H1 (cell line): ENCODE data around the gene CLDN6. TPM values are rescaled to one million over a fixed set of nuclear protein-coding genes. Genes with fewer than 3 reads are reported as not detected.

ENCODE experiments used
- CTCF ChIA-PET: fragments of 300-600 bp; sonication (Branson Sonifier 250); formaldehyde crosslinking; loops from one replicate; lab custom pipeline; 2021; ENCODE audit not compliant: partially characterized antibody; lab: Charles Lee
- POLR2A ChIA-PET: fragments of 300-600 bp; sonication (Branson Sonifier 250); formaldehyde crosslinking; loops from one replicate; lab custom pipeline; 2021; ENCODE audit warnings: inconsistent platforms; ENCODE audit not compliant: partially characterized antibody; lab: Charles Lee
- DNase-seq, 2 experiments: peaks; one replicate each; pipeline versions ENCODE4 v3.0.0 to v3.0.0-alpha.2; 2010 to 2022; ENCODE audit warnings: low spot score in 2 of 2, low read depth in 1 of 2, mixed read lengths in 1 of 2
- FAIRE-seq: peaks from 2 replicates; lab custom pipeline; 2011; peaks lifted over from hg19 to GRCh38; lab: Jason Lieb, UNC
- H2AFZ ChIP-seq: 2 replicates; pipeline ENCODE4 v1.8.1; 2012; ENCODE audit warnings: low read length, inconsistent platforms
- H2AK5ac ChIP-seq: 2 replicates; pipeline ENCODE4 v1.6.1; 2013; ENCODE audit warnings: low read depth, low read length
- H2BK120ac ChIP-seq: replicated peaks from 2 replicates; pipeline ENCODE3; 2013; ENCODE audit warnings: low read depth, low read length, inconsistent platforms
- H2BK12ac ChIP-seq: 2 replicates; pipeline ENCODE4 v1.6.1; 2013; ENCODE audit warnings: low read depth, low read length
- H2BK15ac ChIP-seq: 2 replicates; pipeline ENCODE4 v1.6.1; 2013; ENCODE audit warnings: low read length
- H2BK20ac ChIP-seq: 2 replicates; pipeline ENCODE4 v1.6.1; 2013; ENCODE audit warnings: low read length
- H2BK5ac ChIP-seq: 2 replicates; pipeline ENCODE4 v1.6.1; 2013; ENCODE audit warnings: low read depth, low read length
- H3K14ac ChIP-seq: 2 replicates; pipeline ENCODE4 v1.6.1; 2013; ENCODE audit warnings: inconsistent platforms; ENCODE audit not compliant: insufficient read length
- H3K18ac ChIP-seq: 2 replicates; pipeline ENCODE4 v1.6.1; 2013; ENCODE audit warnings: low read length; ENCODE audit errors: extremely low read depth
- H3K23ac ChIP-seq: 2 replicates; pipeline ENCODE4 v1.6.1; 2013; ENCODE audit warnings: inconsistent platforms; ENCODE audit not compliant: insufficient read length
- H3K23me2 ChIP-seq: 2 replicates; pipeline ENCODE4 v1.6.1; 2013; ENCODE audit warnings: low read depth, low read length
- H3K27ac ChIP-seq: 2 replicates; pipeline ENCODE4 v1.6.1; 2011; ENCODE audit warnings: low read depth, low read length, inconsistent platforms
- H3K27me3 ChIP-seq, 4 experiments: replicated peaks in 1 of 4; 1 replicate in 1 of 4; 2 replicates in 3 of 4; pipeline versions ENCODE4 v1.6.1 to v1.8.1; 2011 to 2013; ENCODE audit warnings: low read length in 3 of 4, mild to moderate bottlenecking in 3 of 4, inconsistent platforms in 2 of 4, mixed read lengths in 2 of 4, moderate library complexity in 1 of 4; ENCODE audit not compliant: control insufficient read depth in 3 of 4, insufficient read depth in 3 of 4; ENCODE audit errors: extremely low read depth in 1 of 4
- H3K36me3 ChIP-seq, 4 experiments: 2 replicates each; pipeline versions ENCODE4 v1.6.1 to v1.8.1; 2011 to 2013; ENCODE audit warnings: mild to moderate bottlenecking in 4 of 4, low read length in 3 of 4, moderate library complexity in 2 of 4, control low read depth in 1 of 4, inconsistent platforms in 1 of 4; ENCODE audit not compliant: insufficient read depth in 4 of 4, control insufficient read depth in 2 of 4
- H3K4ac ChIP-seq: replicated peaks from 2 replicates; pipeline ENCODE3; 2013; ENCODE audit warnings: low read length, low read depth, mixed read lengths, inconsistent platforms; ENCODE audit not compliant: insufficient read length
- H3K4me1 ChIP-seq, 4 experiments: replicated peaks in 1 of 4; 1 replicate in 1 of 4; 2 replicates in 3 of 4; pipeline versions ENCODE4 v1.6.1 to v1.8.1; 2011 to 2013; ENCODE audit warnings: low read length in 3 of 4, inconsistent platforms in 2 of 4, mixed read lengths in 1 of 4; ENCODE audit not compliant: insufficient read depth in 4 of 4, control insufficient read depth in 3 of 4
- H3K4me2 ChIP-seq, 2 experiments: 2 replicates each; pipeline versions ENCODE4 v1.6.1 to v1.8.1; 2011 to 2013; ENCODE audit warnings: low read depth in 2 of 2, low read length in 2 of 2, control low read depth in 1 of 2, inconsistent platforms in 1 of 2, mild to moderate bottlenecking in 1 of 2; ENCODE audit not compliant: insufficient read depth in 1 of 2
- H3K4me3 ChIP-seq, 4 experiments: fragments of 200-600, 300-600 bp in 1 of 4; sonication (generic), shearing (Covaris generic), sonication (Bioruptor Twin) in 1 of 4; 2 replicates each; pipeline versions ENCODE4 v1.5.1 to v1.8.1; 2011 to 2016; ENCODE audit warnings: low read length in 4 of 4, low read depth in 3 of 4, control low read depth in 2 of 4, inconsistent platforms in 2 of 4, mild to moderate bottlenecking in 2 of 4, mixed read lengths in 1 of 4, moderate library complexity in 1 of 4; ENCODE audit not compliant: insufficient read depth in 2 of 4; ENCODE audit errors: extremely low read depth in 1 of 4
- H3K56ac ChIP-seq: replicated peaks from 2 replicates; pipeline ENCODE3; 2013; ENCODE audit warnings: low read depth, mild to moderate bottlenecking, mixed read lengths, low read length, inconsistent platforms; ENCODE audit not compliant: insufficient read length
- H3K79me1 ChIP-seq: 2 replicates; pipeline ENCODE4 v1.6.1; 2013; ENCODE audit warnings: low read depth, low read length, control low read depth
- H3K79me2 ChIP-seq, 2 experiments: 2 replicates each; pipeline versions ENCODE4 v1.6.1 to v1.8.1; 2012 to 2013; ENCODE audit warnings: low read length in 2 of 2, mild to moderate bottlenecking in 2 of 2, inconsistent platforms in 1 of 2; ENCODE audit not compliant: insufficient read depth in 2 of 2, control insufficient read depth in 1 of 2
- H3K9ac ChIP-seq, 4 experiments: replicated peaks in 1 of 4; 1 replicate in 1 of 4; 2 replicates in 3 of 4; pipeline versions ENCODE4 v1.6.1 to v1.8.1; 2011 to 2013; ENCODE audit warnings: low read depth in 3 of 4, low read length in 3 of 4, control low read depth in 2 of 4, mild to moderate bottlenecking in 2 of 4, moderate library complexity in 2 of 4, inconsistent platforms in 1 of 4; ENCODE audit errors: extremely low read depth in 1 of 4
- H3K9me3 ChIP-seq, 2 experiments: 2 replicates each; pipeline versions ENCODE4 v1.6.1 to v1.8.1; 2012 to 2013; ENCODE audit warnings: mild to moderate bottlenecking in 2 of 2, moderate library complexity in 2 of 2, control low read depth in 1 of 2, inconsistent platforms in 1 of 2, low read depth in 1 of 2, low read length in 1 of 2, mixed read lengths in 1 of 2; ENCODE audit not compliant: insufficient read depth in 2 of 2
- H4K20me1 ChIP-seq, 2 experiments: replicated peaks in 1 of 2; 2 replicates each; pipeline versions ENCODE3 to v1.8.1; 2011 to 2013; ENCODE audit warnings: inconsistent platforms in 2 of 2, low read length in 2 of 2, mild to moderate bottlenecking in 1 of 2; ENCODE audit not compliant: insufficient read depth in 2 of 2, control insufficient read depth in 1 of 2
- H4K5ac ChIP-seq: 2 replicates; pipeline ENCODE4 v1.6.1; 2013; ENCODE audit warnings: low read length, low read depth, mixed read lengths, inconsistent platforms; ENCODE audit not compliant: insufficient read length
- H4K8ac ChIP-seq: 2 replicates; pipeline ENCODE4 v1.8.0; 2013; ENCODE audit warnings: mild to moderate bottlenecking, moderate library complexity, low read length, inconsistent platforms; ENCODE audit not compliant: insufficient read depth; ENCODE audit errors: extremely low read depth
- H4K91ac ChIP-seq: replicated peaks from 2 replicates; pipeline ENCODE3; 2013; ENCODE audit warnings: low read length, mixed read lengths, inconsistent platforms; ENCODE audit not compliant: insufficient read length
- CBX8 ChIP-seq: fragments of 300-800, 300-1000 bp; sonication (generic); IDR thresholded peaks from 2 replicates; pipeline ENCODE4 v1.7.1; 2016; ENCODE audit warnings: low read depth, low read length, borderline replicate concordance
- EZH2 ChIP-seq: fragments of 200-600 bp; sonication (generic); IDR thresholded peaks from 2 replicates; pipeline ENCODE4 v1.7.1; 2012; ENCODE audit warnings: low read depth, mild to moderate bottlenecking, moderate library complexity, low read length, inconsistent platforms; ENCODE audit not compliant: severe bottlenecking
- KDM5A ChIP-seq: fragments of 200-600 bp; IDR thresholded peaks from 2 replicates; pipeline ENCODE4 v1.7.1; 2012; ENCODE audit warnings: mild to moderate bottlenecking, low read length, inconsistent platforms, mixed read lengths
- WGBS, 2 experiments: shearing (Covaris generic) in 1 of 2; methylation state at CpG; one replicate each; pipeline versions ENCODE4 v1.1.6 to v1.1.7; 2013 to 2015; ENCODE audit warnings: low lambda C conversion rate in 2 of 2, mixed read lengths in 2 of 2, inconsistent platforms in 1 of 2, low coverage in 1 of 2, missing lambda C conversion rate in 1 of 2; ENCODE audit not compliant: insufficient replicate concordance in 2 of 2, insufficient coverage in 1 of 2, insufficient read length in 1 of 2; ENCODE audit errors: extremely low coverage in 1 of 2, missing lambda C conversion rate in 1 of 2; 5-methylcytosine and 5-hydroxymethylcytosine counted together
- polyA plus RNA-seq, 7 experiments: library from polyadenylated mRNA; depleted of rRNA in 3 of 7; stranded (reverse) in 5 of 7; unstranded in 2 of 7; fragments of >200 nt in 5 of 7; fragments of 200-250 nt in 2 of 7; gene quantifications; 1 replicate in 5 of 7; 2 replicates in 1 of 7; 4 replicates in 1 of 7; pipeline versions ENCODE4 v1.2.1 to v1.2.3, GENCODE V29; 2011 to 2013; ENCODE audit warnings: missing spikeins in 2 of 7, mixed read lengths in 2 of 7
- total RNA-seq: library from RNA; stranded (reverse); fragmentation: NEBNext Ultra II Directional; extraction: Animal tissue kit (Norgen Biotek cat#: 25700); gene quantifications from 2 replicates; pipeline ENCODE4 v1.2.1, GENCODE V29; 2021

The CLDN6 gene
- total and polyA plus RNA-seq, 2 of the 8 experiments (the other 6 are each of a cell fraction or from before 2014, with no cell fraction given) = 747 to 1,115 TPM

DNA sequence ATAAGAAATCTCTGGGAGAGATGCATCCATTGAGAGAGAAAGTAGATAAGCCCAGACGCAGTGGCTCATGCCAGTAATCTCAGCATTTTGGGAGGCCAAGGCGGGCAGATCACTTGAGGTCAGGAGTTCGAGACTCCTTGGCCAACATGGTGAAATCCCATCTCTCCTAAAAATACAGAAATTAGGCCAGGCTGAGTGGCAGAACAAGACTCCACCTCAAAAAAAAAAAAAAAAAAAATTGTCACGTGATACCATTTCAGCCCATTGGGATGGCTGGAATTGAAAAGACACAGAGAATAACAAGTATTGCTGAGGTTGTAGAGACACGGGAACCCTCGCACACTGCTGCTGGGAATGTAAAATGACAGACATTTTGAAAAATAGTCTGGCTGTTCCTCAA, 44.6 kb upstream of the CLDN6 start:
- H3K79me2 ChIP-seq = no peaks in the 10 kb centered on the region
- POLR2A ChIA-PET = interaction anchor here (1.0 to 12.7 kb wide), 6 partner anchors 12 to 43 kb away, joined by 3 to 140 read pairs (median 8); partner anchors contain the start of genes CLDN6, TNFRSF12A and ZSCAN10
- H3K23me2 ChIP-seq = peaks cover 6% of the 10 kb centered on the region; the same call in 1 of the 2 replicates
- FAIRE-seq = no peak
- H3K27ac ChIP-seq = no peak overlapping the region
- H3K14ac ChIP-seq = no peak overlapping the region
- no peak overlapping the region for H2BK5ac ChIP-seq
- H2BK20ac ChIP-seq = no peak overlapping the region
- no peak overlapping the region for H4K5ac ChIP-seq
- no peak overlapping the region for H2BK120ac ChIP-seq
- DNase-seq = no peak
- no peak overlapping the region for H4K8ac ChIP-seq
- no peak overlapping the region for H2BK12ac ChIP-seq
- CTCF ChIA-PET = interaction anchor here (0.6 to 8.3 kb wide), 6 partner anchors 11 to 801 kb away, joined by 3 to 76 read pairs (median 4); partner anchors contain the start of gene ZSCAN10
- H3K23ac ChIP-seq = no peak overlapping the region
- no peak overlapping the region for H4K91ac ChIP-seq
- H2AK5ac ChIP-seq = no peak overlapping the region
- no peak overlapping the region for H2AFZ ChIP-seq
- H3K56ac ChIP-seq = no peak overlapping the region
- WGBS, 2 experiments = 88% methylated on average over 6 of the region's 6 CpGs; no CpG with 5 or more reads in 1 of the 2 experiments
- no peak overlapping the region for H3K18ac ChIP-seq
- H2BK15ac ChIP-seq = no peak overlapping the region
- H3K79me1 ChIP-seq = no peaks in the 10 kb centered on the region
- no peaks in the 10 kb centered on the region for H3K9me3 ChIP-seq
- no peak for TF ChIP-seq CBX8
- TF ChIP-seq EZH2 = no peak
- no peak for TF ChIP-seq KDM5A
- H3K4me2 ChIP-seq = no peak overlapping the region
- no peaks in the 10 kb centered on the region for H3K36me3 ChIP-seq
- peaks cover 4 to 11% (median 5%) of the 10 kb centered on the region in 4 experiments; a peak in 5 of 7 replicates for H3K4me1 ChIP-seq
- no peak overlapping the region for H3K4ac ChIP-seq
- no peak overlapping the region for H3K9ac ChIP-seq
- no peak overlapping the region for H3K4me3 ChIP-seq
- H3K27me3 ChIP-seq = no peaks in the 10 kb centered on the region; a peak in 1 of 7 replicates
- H4K20me1 ChIP-seq = peaks cover 2% of the 10 kb centered on the region in 2 experiments
